GOT3 (cell line): Measurements from ENCODE around the gene ANKMY2.
"Not testable (repeated sequence)": the region's sequence is repeated elsewhere in the genome, so short reads cannot be mapped to it uniquely, and the experiment has no call there.

Experiments
- DNase-seq: peaks from one replicate; lab custom pipeline; 2025; ENCODE audit warnings: mixed read lengths; lab: John Stamatoyannopoulos, UW

Gene ANKMY2

GRCh38 chr7:16659854-16660497, 14.4 kb upstream of the ANKMY2 start:
- DNase-seq, result not testable (repeated sequence)

GRCh38 chr7:16657656-16658279, 12.2 kb upstream of the ANKMY2 start:
- DNase-seq, result no peak

GRCh38 chr7:16656141-16656540, 10.6 kb upstream of the ANKMY2 start:
- DNase-seq, result no peak

- no peak for DNase-seq
Measured at GRCh38 chr7:16655394-16655793, 9.8 kb upstream of the ANKMY2 start.

- DNase-seq, result no peak
Measured at GRCh38 chr7:16652888-16653287, 7.3 kb upstream of the ANKMY2 start.

GRCh38 chr7:16652240-16652583, 6.7 kb upstream of the ANKMY2 start:
- no peak for DNase-seq

GRCh38 chr7:16651396-16652239, 6.1 kb upstream of the ANKMY2 start:
- DNase-seq, result no peak

GRCh38 chr7:16650266-16650665, 4.7 kb upstream of the ANKMY2 start:
- no peak for DNase-seq

- no peak for DNase-seq
Measured at GRCh38 chr7:16649196-16649595, 3.6 kb upstream of the ANKMY2 start.

- DNase-seq, result no peak
Measured at GRCh38 chr7:16648551-16648950, 3.0 kb upstream of the ANKMY2 start.

- DNase-seq, result no peak
Measured at GRCh38 chr7:16647435-16647960, 1.9 kb upstream of the ANKMY2 start.

GRCh38 chr7:16646472-16647072, 1.0 kb upstream of the ANKMY2 start:
- DNase-seq, result no peak

- DNase-seq, result peak; percentile 20
Measured at GRCh38 chr7:16644636-16645592, 640 bp downstream of the ANKMY2 start.

GRCh38 chr7:16644157-16644556, 1.4 kb downstream of the ANKMY2 start:
- no peak for DNase-seq

- no peak for DNase-seq
Measured at GRCh38 chr7:16638282-16639280, 7.0 kb downstream of the ANKMY2 start.

GRCh38 chr7:16637379-16637778, 8.2 kb downstream of the ANKMY2 start:
- DNase-seq, result no peak

GRCh38 chr7:16636555-16637101, 8.9 kb downstream of the ANKMY2 start:
- no peak for DNase-seq

- DNase-seq, result no peak
Measured at GRCh38 chr7:16634271-16634738, 11.2 kb downstream of the ANKMY2 start.

- no peak for DNase-seq
Measured at GRCh38 chr7:16630654-16631053, 14.9 kb downstream of the ANKMY2 start.

GRCh38 chr7:16627236-16627635, 18.3 kb downstream of the ANKMY2 start:
- DNase-seq, result no peak
